ENCODE measurements around the gene GRIN2A. TPM values are rescaled to one million over a fixed set of nuclear protein-coding genes. Genes with fewer than 3 reads are reported as not detected.

GRIN2A gene
- total and polyA plus RNA-seq, 8 donors = 0.06 to 9.8 (median 0.86) TPM

DNA sequence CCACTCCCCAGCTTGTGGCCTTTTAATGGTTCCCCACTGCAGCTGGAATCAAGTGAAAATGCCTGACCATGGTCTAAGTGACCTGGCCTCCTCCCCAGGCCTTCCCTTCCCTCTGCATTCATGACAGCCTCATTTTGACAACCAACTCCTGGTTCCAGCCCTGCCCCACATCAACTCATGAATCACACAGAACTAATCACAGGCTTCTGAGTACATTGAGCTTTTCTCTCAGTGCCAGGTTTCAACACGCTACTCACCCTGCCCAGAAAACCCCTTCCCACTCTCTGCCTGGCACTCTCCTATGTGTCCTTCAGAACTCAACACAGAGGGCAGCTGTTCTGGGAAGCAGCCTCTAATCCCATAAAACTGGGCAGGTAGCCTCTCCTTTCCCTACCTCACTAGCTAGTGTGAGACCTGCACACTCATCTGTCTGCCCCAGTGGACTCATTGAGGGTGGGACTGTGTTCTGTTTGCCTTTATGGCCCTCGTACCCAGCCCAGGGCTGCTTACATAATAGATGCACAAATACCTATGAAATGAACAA is 313.6 kb downstream of the GRIN2A start:
- no peak overlapping the region for H3K27ac ChIP-seq
- no peak for DNase-seq
- no peak for TF ChIP-seq POLR2A (IDR thresholded peaks at IDR 0.05)
- TF ChIP-seq, protein P1, sequence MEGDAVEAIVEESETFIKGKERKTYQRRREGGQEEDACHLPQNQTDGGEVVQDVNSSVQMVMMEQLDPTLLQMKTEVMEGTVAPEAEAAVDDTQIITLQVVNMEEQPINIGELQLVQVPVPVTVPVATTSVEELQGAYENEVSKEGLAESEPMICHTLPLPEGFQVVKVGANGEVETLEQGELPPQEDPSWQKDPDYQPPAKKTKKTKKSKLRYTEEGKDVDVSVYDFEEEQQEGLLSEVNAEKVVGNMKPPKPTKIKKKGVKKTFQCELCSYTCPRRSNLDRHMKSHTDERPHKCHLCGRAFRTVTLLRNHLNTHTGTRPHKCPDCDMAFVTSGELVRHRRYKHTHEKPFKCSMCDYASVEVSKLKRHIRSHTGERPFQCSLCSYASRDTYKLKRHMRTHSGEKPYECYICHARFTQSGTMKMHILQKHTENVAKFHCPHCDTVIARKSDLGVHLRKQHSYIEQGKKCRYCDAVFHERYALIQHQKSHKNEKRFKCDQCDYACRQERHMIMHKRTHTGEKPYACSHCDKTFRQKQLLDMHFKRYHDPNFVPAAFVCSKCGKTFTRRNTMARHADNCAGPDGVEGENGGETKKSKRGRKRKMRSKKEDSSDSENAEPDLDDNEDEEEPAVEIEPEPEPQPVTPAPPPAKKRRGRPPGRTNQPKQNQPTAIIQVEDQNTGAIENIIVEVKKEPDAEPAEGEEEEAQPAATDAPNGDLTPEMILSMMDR (IDR thresholded peaks at IDR 0.05) = no peak
- no peak for TF ChIP-seq POLR2AphosphoS5 (IDR thresholded peaks at IDR 0.05)
- TF ChIP-seq EP300 (IDR thresholded peaks at IDR 0.05) = no peak
- no peaks in the 10 kb centered on the region for H3K27me3 ChIP-seq
- intact Hi-C loops (cut with DNase I; ENCODE audit: low total_unique reads) = no loop called here
- H3K4me3 ChIP-seq = no peak overlapping the region
- no peaks in the 10 kb centered on the region for H3K9me3 ChIP-seq
- H3K36me3 ChIP-seq = no peaks in the 10 kb centered on the region
- 61 to 74% (median 73%) methylated on average over 2 of the region's 2 CpGs for WGBS, 5 donors
- H3K4me1 ChIP-seq = peaks cover 0 to 5% (median 0%) of the 10 kb centered on the region in 4 donors

DNA sequence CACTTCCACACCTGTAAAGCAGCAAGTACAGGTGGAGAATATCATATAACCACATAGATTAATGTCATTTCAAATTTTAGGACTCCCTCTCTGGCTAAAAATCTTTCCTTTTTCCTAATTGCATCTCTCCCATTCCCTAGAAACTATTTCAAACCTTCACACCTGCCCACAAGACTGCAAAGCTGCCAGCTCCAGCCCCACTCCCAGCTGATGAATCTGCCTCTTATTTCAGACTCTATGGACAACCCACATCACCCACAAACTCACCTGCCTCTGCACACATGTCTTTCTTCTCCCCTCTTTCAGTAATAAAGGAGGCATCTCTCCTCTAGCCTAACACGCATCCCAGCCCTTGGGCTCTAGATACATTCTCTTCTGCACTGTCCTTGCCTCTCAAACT is 315.1 kb downstream of the GRIN2A start:
- Histone ChIP-seq H3K9me3 (no peaks in the 10 kb centered on the region), H3K27me3 (no peaks in the 10 kb centered on the region), H3K4me1 (peaks cover 0 to 5% (median 0%) of the 10 kb centered on the region in 4 donors), H3K27ac (no peak overlapping the region), H3K36me3 (no peaks in the 10 kb centered on the region), H3K4me3 (no peak overlapping the region)
- DNase-seq = no peak
- TF ChIP-seq, protein P1 (IDR thresholded peaks at IDR 0.05) = no peak
- TF ChIP-seq POLR2AphosphoS5 (IDR thresholded peaks at IDR 0.05) = no peak
- no peak for TF ChIP-seq POLR2A (IDR thresholded peaks at IDR 0.05)
- TF ChIP-seq EP300 (IDR thresholded peaks at IDR 0.05) = no peak
- WGBS, 5 donors = 88 to 96% (median 92%) methylated on average over 1 of the region's 1 CpG
- intact Hi-C loops (cut with DNase I; ENCODE audit: low total_unique reads) = no loop called here

DNA sequence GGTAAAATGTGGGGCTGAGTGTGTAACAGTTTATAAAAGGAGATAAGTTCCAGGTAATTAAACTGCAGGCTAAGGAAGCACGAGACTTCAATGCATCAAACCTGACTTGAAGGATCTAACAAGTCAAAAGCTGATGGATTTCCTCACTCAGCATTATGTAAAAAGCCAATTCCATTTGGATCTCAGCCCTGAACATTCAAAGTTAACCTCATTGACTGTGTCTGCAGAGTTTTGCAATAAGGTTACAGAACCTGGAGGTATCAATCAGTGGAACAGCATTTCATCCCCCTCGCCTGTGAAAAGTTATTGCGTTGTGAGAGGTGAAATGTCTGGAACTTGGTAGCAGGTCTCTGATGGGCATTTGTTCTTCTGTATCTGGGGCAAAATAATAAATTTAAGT is 317.8 kb downstream of the GRIN2A start:
- WGBS, 5 donors = 71 to 82% (median 76%) methylated on average over 3 of the region's 3 CpGs
- Histone ChIP-seq H3K36me3 (no peaks in the 10 kb centered on the region), H3K27me3 (no peaks in the 10 kb centered on the region), H3K27ac (no peak overlapping the region), H3K9me3 (no peaks in the 10 kb centered on the region), H3K4me1 (no peaks in the 10 kb centered on the region), H3K4me3 (no peak overlapping the region)
- DNase-seq = no peak
- intact Hi-C loops (cut with DNase I; ENCODE audit: low total_unique reads) = no loop called here
- TF ChIP-seq POLR2AphosphoS5 (IDR thresholded peaks at IDR 0.05) = no peak

DNA sequence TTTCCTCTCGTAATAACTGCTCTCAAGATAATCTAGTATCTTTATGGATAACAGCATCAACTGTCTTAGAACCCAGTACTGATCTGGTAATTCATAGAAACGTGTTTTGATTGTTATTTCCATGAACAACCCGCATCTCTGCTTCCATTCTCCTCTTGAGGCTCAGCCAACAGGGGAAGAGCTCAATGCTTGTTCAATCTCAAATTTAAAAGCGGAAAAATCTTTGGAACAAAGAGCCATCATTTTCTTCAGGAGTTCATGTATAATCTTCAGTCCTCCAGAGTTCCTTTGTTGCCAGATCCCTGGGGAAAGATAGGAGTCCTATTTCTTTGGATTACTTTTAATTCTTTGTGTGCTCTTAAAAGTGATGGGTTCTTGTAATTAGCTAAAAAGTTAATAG is 319.9 kb downstream of the GRIN2A start:
- Histone ChIP-seq H3K36me3 (no peaks in the 10 kb centered on the region), H3K27ac (no peak overlapping the region), H3K4me3 (no peak overlapping the region), H3K4me1 (no peaks in the 10 kb centered on the region), H3K9me3 (no peaks in the 10 kb centered on the region), H3K27me3 (no peaks in the 10 kb centered on the region)
- intact Hi-C loops (cut with DNase I; ENCODE audit: low total_unique reads) = no loop called here
- no peak for TF ChIP-seq POLR2A (IDR thresholded peaks at IDR 0.05)
- TF ChIP-seq, protein P1 (IDR thresholded peaks at IDR 0.05) = no peak
- TF ChIP-seq POLR2AphosphoS5 (IDR thresholded peaks at IDR 0.05) = no peak
- no peak for TF ChIP-seq EP300 (IDR thresholded peaks at IDR 0.05)
- WGBS, 5 donors = 74 to 83% (median 77%) methylated on average over 4 of the region's 4 CpGs
- no peak for DNase-seq

DNA sequence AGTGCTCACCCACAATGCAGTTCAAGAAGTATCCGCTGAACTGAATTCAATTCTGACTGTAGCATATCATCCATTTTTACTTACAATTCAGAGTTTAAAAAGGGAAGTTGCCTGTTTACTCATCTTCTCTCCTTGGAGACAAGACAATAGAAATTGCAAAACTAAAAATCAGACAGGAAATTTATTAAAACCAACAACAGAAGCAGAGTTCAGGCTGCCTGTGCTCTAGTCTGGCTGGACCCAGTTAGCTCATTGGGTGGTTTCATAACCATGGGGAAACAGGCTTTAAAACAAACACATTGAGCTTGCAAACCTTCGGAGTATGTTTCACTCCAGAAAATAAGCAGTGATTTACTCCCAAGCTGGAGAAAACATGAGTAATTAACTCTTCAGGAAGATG is 321.4 kb downstream of the GRIN2A start:
- Histone ChIP-seq H3K27me3 (no peaks in the 10 kb centered on the region), H3K36me3 (no peaks in the 10 kb centered on the region), H3K4me1 (no peaks in the 10 kb centered on the region), H3K4me3 (no peak overlapping the region), H3K27ac (no peak overlapping the region), H3K9me3 (no peaks in the 10 kb centered on the region)
- WGBS, 5 donors = 64 to 81% (median 67%) methylated on average over 2 of the region's 2 CpGs
- no peak for DNase-seq
- intact Hi-C loops (cut with DNase I; ENCODE audit: low total_unique reads) = no loop called here
- TF ChIP-seq EP300 (IDR thresholded peaks at IDR 0.05) (no peak), POLR2A (IDR thresholded peaks at IDR 0.05) (no peak), POLR2AphosphoS5 (IDR thresholded peaks at IDR 0.05) (no peak)
- TF ChIP-seq, protein P1 (IDR thresholded peaks at IDR 0.05) = no peak
